Skeletal muscle satellite cell (primary cell): Measurements from ENCODE around the gene GNG4.
"Not testable (repeated sequence)": the region's sequence is repeated elsewhere in the genome, so short reads cannot be mapped to it uniquely, and the experiment has no call there.

ENCODE experiments used
- H3K27me3 ChIP-seq: 2 replicates; pipeline ENCODE4 v1.7.0; 2013; ENCODE audit warnings: low read length; ENCODE audit not compliant: control insufficient read depth, insufficient read depth
- H3K36me3 ChIP-seq: 2 replicates; pipeline ENCODE4 v1.7.0; 2013; ENCODE audit warnings: mild to moderate bottlenecking, control low read depth, low read length; ENCODE audit not compliant: insufficient read depth
- H3K4me1 ChIP-seq: 2 replicates; pipeline ENCODE4 v1.7.0; 2013; ENCODE audit warnings: low read length; ENCODE audit not compliant: control insufficient read depth, insufficient read depth
- H3K4me2 ChIP-seq: 2 replicates; pipeline ENCODE4 v1.7.0; 2013; ENCODE audit warnings: mild to moderate bottlenecking, low read length
- H3K4me3 ChIP-seq: 2 replicates; pipeline ENCODE4 v1.7.0; 2013; ENCODE audit warnings: low read length
- H3K9ac ChIP-seq: 2 replicates; pipeline ENCODE4 v1.7.0; 2013; ENCODE audit warnings: mild to moderate bottlenecking, low read depth, low read length, moderate library complexity
- H3K9me3 ChIP-seq: replicated peaks from 2 replicates; pipeline ENCODE4 v1.7.0; 2013; ENCODE audit warnings: mild to moderate bottlenecking, control low read depth, low read length

The GNG4 gene

GRCh38 chr1:235637756-235638534, 11.6 kb downstream of the GNG4 start:
- H3K36me3 ChIP-seq, result no peaks in the 10 kb centered on the region
- no peak overlapping the region for H3K4me3 ChIP-seq
- no peak overlapping the region for H3K4me2 ChIP-seq
- peaks cover 3% of the 10 kb centered on the region for H3K4me1 ChIP-seq
- no peaks in the 10 kb centered on the region for H3K9me3 ChIP-seq
- H3K9ac ChIP-seq, result no peak overlapping the region
- no peaks in the 10 kb centered on the region for H3K27me3 ChIP-seq

GRCh38 chr1:235635938-235636662, 13.5 kb downstream of the GNG4 start:
- no peaks in the 10 kb centered on the region for H3K36me3 ChIP-seq

GRCh38 chr1:235632506-235633401, 16.8 kb downstream of the GNG4 start:
- peak overlapping the region; percentile 61 for H3K4me3 ChIP-seq
- no peaks in the 10 kb centered on the region for H3K27me3 ChIP-seq
- H3K36me3 ChIP-seq, result no peaks in the 10 kb centered on the region
- H3K9me3 ChIP-seq, result no peaks in the 10 kb centered on the region
- H3K9ac ChIP-seq, result peak overlapping the region; percentile 54
- H3K4me2 ChIP-seq, result peak overlapping the region; percentile 76
- H3K4me1 ChIP-seq, result peaks cover 13% of the 10 kb centered on the region

More at GRCh38 chr1:235635938-235636662, 13.5 kb downstream of the GNG4 start:
- no peaks in the 10 kb centered on the region for H3K27me3 ChIP-seq
- H3K9me3 ChIP-seq, result no peaks in the 10 kb centered on the region
- no peak overlapping the region for H3K4me3 ChIP-seq
- H3K4me1 ChIP-seq, result peaks cover 13% of the 10 kb centered on the region
- no peak overlapping the region for H3K9ac ChIP-seq
- no peak overlapping the region for H3K4me2 ChIP-seq

GRCh38 chr1:235631816-235632215, 17.8 kb downstream of the GNG4 start:
- Histone ChIP-seq H3K9me3 (no peaks in the 10 kb centered on the region), H3K27me3 (no peaks in the 10 kb centered on the region), H3K4me2 (peak overlapping the region; percentile 76), H3K4me3 (no peak overlapping the region), H3K9ac (peak overlapping the region; percentile 54), H3K36me3 (no peaks in the 10 kb centered on the region), H3K4me1 (peaks cover 13% of the 10 kb centered on the region)

GRCh38 chr1:235628316-235629005, 21.1 kb downstream of the GNG4 start:
- Histone ChIP-seq H3K27me3 (no peaks in the 10 kb centered on the region), H3K4me3 (no peak overlapping the region), H3K36me3 (no peaks in the 10 kb centered on the region), H3K9me3 (no peaks in the 10 kb centered on the region), H3K4me2 (no peak overlapping the region), H3K4me1 (peaks cover 21% of the 10 kb centered on the region), H3K9ac (no peak overlapping the region)

- Histone ChIP-seq H3K9me3 (no peaks in the 10 kb centered on the region), H3K4me1 (peaks cover 8% of the 10 kb centered on the region), H3K4me2 (no peak overlapping the region), H3K36me3 (no peaks in the 10 kb centered on the region), H3K9ac (no peak overlapping the region), H3K27me3 (no peaks in the 10 kb centered on the region), H3K4me3 (no peak overlapping the region)
Measured at GRCh38 chr1:235625831-235626230, 23.8 kb downstream of the GNG4 start.

GRCh38 chr1:235625340-235625739, 24.2 kb downstream of the GNG4 start:
- H3K9me3 ChIP-seq, result no peaks in the 10 kb centered on the region
- peaks cover 8% of the 10 kb centered on the region for H3K4me1 ChIP-seq
- no peaks in the 10 kb centered on the region for H3K36me3 ChIP-seq

GRCh38 chr1:235624721-235625333, 24.8 kb downstream of the GNG4 start:
- H3K27me3 ChIP-seq, result no peaks in the 10 kb centered on the region
- H3K4me3 ChIP-seq, result no peak overlapping the region
- H3K36me3 ChIP-seq, result no peaks in the 10 kb centered on the region

More at GRCh38 chr1:235625340-235625739, 24.2 kb downstream of the GNG4 start:
- no peak overlapping the region for H3K9ac ChIP-seq
- H3K27me3 ChIP-seq, result no peaks in the 10 kb centered on the region
- no peak overlapping the region for H3K4me3 ChIP-seq
- no peak overlapping the region for H3K4me2 ChIP-seq

GRCh38 chr1:235622936-235623779, 26.4 kb downstream of the GNG4 start:
- H3K4me2 ChIP-seq, result no peak overlapping the region
- H3K27me3 ChIP-seq, result no peaks in the 10 kb centered on the region
- H3K9ac ChIP-seq, result no peak overlapping the region
- no peaks in the 10 kb centered on the region for H3K36me3 ChIP-seq
- peaks cover 11% of the 10 kb centered on the region for H3K4me1 ChIP-seq
- H3K9me3 ChIP-seq, result no peaks in the 10 kb centered on the region
- no peak overlapping the region for H3K4me3 ChIP-seq

More at GRCh38 chr1:235624721-235625333, 24.8 kb downstream of the GNG4 start:
- no peak overlapping the region for H3K9ac ChIP-seq
- no peaks in the 10 kb centered on the region for H3K9me3 ChIP-seq
- peaks cover 8% of the 10 kb centered on the region for H3K4me1 ChIP-seq
- H3K4me2 ChIP-seq, result no peak overlapping the region

- not testable (repeated sequence) for H3K4me3 ChIP-seq, H3K4me2 ChIP-seq, H3K27me3 ChIP-seq, H3K4me1 ChIP-seq, H3K36me3 ChIP-seq, H3K9ac ChIP-seq, H3K9me3 ChIP-seq
Measured at GRCh38 chr1:235619149-235619548, 30.4 kb downstream of the GNG4 start.
